Fibroblast of lung (primary cell): ENCODE results near the gene BAIAP3. TPM values are rescaled to one million over a fixed set of nuclear protein-coding genes. Genes with fewer than 3 reads are reported as not detected.

ENCODE experiments used
- DNase-seq, 2 donors: peaks; one replicate each; pipeline versions ENCODE4 v3.0.0 to v3.0.0-alpha.2; 2010; ENCODE audit warnings: low read depth in 2 of 2
- H2AFZ ChIP-seq: 2 replicates; pipeline ENCODE4 v1.5.1; 2012; ENCODE audit warnings: low read length, control low read depth, inconsistent platforms
- H3K27ac ChIP-seq: 2 replicates; pipeline ENCODE4 v1.5.1; 2011; ENCODE audit warnings: low read length, control low read depth; ENCODE audit not compliant: insufficient read depth
- H3K27me3 ChIP-seq: 2 replicates; pipeline ENCODE4 v1.5.1; 2011; ENCODE audit warnings: mild to moderate bottlenecking, low read length; ENCODE audit not compliant: control insufficient read depth, insufficient read depth
- H3K36me3 ChIP-seq: 2 replicates; pipeline ENCODE4 v1.5.1; 2011; ENCODE audit warnings: low read length; ENCODE audit not compliant: control insufficient read depth, insufficient read depth
- H3K4me1 ChIP-seq: 2 replicates; pipeline ENCODE4 v1.5.1; 2011; ENCODE audit warnings: low read length; ENCODE audit not compliant: control insufficient read depth, insufficient read depth; ENCODE audit errors: extremely low read depth
- H3K4me2 ChIP-seq: 2 replicates; pipeline ENCODE4 v1.5.1; 2011; ENCODE audit warnings: low read length, control low read depth; ENCODE audit not compliant: insufficient read depth; ENCODE audit errors: extremely low read depth
- H3K4me3 ChIP-seq, 4 experiments: fragments of 200-600 bp in 1 of 4; sonication (generic) in 1 of 4; replicated peaks in 1 of 4; 2 replicates each; pipeline ENCODE4 v1.5.1; 2011 to 2016; ENCODE audit warnings: low read length in 4 of 4, low read depth in 3 of 4, mild to moderate bottlenecking in 3 of 4, control low read depth in 2 of 4, inconsistent platforms in 1 of 4, mixed read lengths in 1 of 4; ENCODE audit not compliant: insufficient read depth in 1 of 4; ENCODE audit errors: control extremely low read depth in 1 of 4
- H3K79me2 ChIP-seq: 2 replicates; pipeline ENCODE4 v1.5.1; 2012; ENCODE audit warnings: mild to moderate bottlenecking, low read length, inconsistent platforms; ENCODE audit not compliant: control insufficient read depth, insufficient read depth
- H3K9ac ChIP-seq: 2 replicates; pipeline ENCODE4 v1.5.1; 2011; ENCODE audit warnings: mild to moderate bottlenecking, low read length, control low read depth; ENCODE audit not compliant: insufficient read depth
- H3K9me3 ChIP-seq: 2 replicates; pipeline ENCODE4 v1.5.1; 2012; ENCODE audit warnings: low read depth, low read length; ENCODE audit not compliant: control insufficient read depth, insufficient read depth
- H4K20me1 ChIP-seq: 2 replicates; pipeline ENCODE4 v1.5.1; 2011; ENCODE audit warnings: low read length; ENCODE audit not compliant: control insufficient read depth, insufficient read depth; ENCODE audit errors: extremely low read depth
- EZH2 ChIP-seq: IDR thresholded peaks from 2 replicates; pipeline ENCODE4 v1.5.1; 2012; ENCODE audit warnings: low read length, control low read depth, mild to moderate bottlenecking; ENCODE audit errors: missing control alignments
- polyA plus RNA-seq, 2 donors: library from polyadenylated mRNA; depleted of rRNA in 1 of 2; stranded (reverse) in 1 of 2; unstranded in 1 of 2; fragments of >200 nt; gene quantifications; 2 replicates each; pipeline ENCODE4 v1.2.1, GENCODE V29; 2011 to 2012; ENCODE audit warnings: missing spikeins in 1 of 2
- total RNA-seq: library from RNA; depleted of rRNA; stranded (reverse); fragments of >200 nt; gene quantifications from 2 replicates; pipeline ENCODE4 v1.2.1, GENCODE V29; 2014
- TF ChIP-seq, protein P1 (sequence below), 2 donors: IDR thresholded peaks in 1 of 2; conservative IDR thresholded peaks in 1 of 2; 1 replicate in 1 of 2; 2 replicates in 1 of 2; pipeline ENCODE4 v1.5.1; 2011 to 2012; ENCODE audit warnings: low read length in 2 of 2, control low read depth in 1 of 2, inconsistent platforms in 1 of 2, low read depth in 1 of 2, mild to moderate bottlenecking in 1 of 2

Gene BAIAP3
- total and polyA plus RNA-seq, 2 donors (not counting 1 experiment from before 2014, with no cell fraction given), result 0.22 to 0.83 TPM

DNA sequence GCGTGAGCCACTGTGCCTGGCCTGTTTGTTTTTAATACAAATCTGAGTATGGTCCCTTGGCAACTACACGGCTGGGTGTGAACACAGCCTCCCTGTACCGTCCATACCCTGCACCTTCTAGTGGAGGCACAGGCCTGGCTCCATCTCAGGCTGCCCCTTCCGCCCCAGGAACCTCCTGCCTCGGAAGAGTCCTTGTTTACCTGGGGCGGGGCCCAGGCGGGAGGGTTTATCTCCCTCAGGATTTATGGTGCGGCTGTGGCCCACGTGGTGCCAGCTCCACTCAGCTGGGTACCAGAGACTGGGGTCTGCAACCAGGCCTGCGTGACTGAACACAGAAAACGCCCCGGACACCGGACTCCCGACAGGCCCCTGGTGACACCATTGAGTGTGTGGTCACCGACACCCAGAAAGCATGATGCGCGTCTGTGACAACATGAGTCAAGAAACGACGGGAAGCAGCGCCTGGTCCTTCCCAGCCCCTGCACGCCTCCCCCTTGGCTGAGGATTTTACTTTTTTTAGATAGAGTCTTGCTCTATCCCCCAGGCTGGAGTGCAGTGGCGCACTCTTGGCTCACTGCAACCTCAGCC, 62.1 kb downstream of the BAIAP3 start:
- Histone ChIP-seq H3K4me2 (no peak overlapping the region), H3K36me3 (peaks cover 3% of the 10 kb centered on the region), H3K79me2 (no peaks in the 10 kb centered on the region), H2AFZ (no peak overlapping the region), H3K27ac (no peak overlapping the region), H3K9ac (no peak overlapping the region), H4K20me1 (no peaks in the 10 kb centered on the region), H3K27me3 (no peaks in the 10 kb centered on the region), H3K4me1 (no peaks in the 10 kb centered on the region), H3K9me3 (no peaks in the 10 kb centered on the region), H3K4me3 (no peak overlapping the region)
- TF ChIP-seq EZH2, result no peak
- TF ChIP-seq, protein P1, sequence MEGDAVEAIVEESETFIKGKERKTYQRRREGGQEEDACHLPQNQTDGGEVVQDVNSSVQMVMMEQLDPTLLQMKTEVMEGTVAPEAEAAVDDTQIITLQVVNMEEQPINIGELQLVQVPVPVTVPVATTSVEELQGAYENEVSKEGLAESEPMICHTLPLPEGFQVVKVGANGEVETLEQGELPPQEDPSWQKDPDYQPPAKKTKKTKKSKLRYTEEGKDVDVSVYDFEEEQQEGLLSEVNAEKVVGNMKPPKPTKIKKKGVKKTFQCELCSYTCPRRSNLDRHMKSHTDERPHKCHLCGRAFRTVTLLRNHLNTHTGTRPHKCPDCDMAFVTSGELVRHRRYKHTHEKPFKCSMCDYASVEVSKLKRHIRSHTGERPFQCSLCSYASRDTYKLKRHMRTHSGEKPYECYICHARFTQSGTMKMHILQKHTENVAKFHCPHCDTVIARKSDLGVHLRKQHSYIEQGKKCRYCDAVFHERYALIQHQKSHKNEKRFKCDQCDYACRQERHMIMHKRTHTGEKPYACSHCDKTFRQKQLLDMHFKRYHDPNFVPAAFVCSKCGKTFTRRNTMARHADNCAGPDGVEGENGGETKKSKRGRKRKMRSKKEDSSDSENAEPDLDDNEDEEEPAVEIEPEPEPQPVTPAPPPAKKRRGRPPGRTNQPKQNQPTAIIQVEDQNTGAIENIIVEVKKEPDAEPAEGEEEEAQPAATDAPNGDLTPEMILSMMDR (conservative IDR thresholded peaks at IDR 0.05 in 1 of 2, IDR thresholded peaks at IDR 0.05 in 1 of 2; ENCODE audit: low read depth in 1 of 2, low read length in 2 of 2), result no peak
- DNase-seq, result no peak

DNA sequence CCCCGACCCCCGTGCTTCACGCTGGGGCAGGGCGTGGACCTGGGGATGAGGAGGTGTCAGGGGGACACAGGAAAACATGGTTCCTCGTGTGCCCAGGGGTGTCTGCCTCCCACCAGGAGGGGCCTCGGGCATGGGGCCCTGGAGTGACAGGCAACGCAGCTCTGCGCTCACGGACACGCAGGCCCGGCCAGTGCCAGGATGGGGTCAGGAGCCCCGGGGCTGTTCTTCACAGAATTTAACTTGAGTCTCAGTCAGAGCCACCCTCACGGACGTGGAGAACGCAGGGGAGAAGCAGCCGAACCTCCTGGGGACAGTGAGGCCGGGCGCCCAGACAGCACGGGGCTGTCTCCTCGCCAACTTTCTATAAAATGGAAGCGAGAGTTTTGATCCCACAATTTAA, 64.3 kb downstream of the BAIAP3 start:
- peaks cover 3% of the 10 kb centered on the region for H3K36me3 ChIP-seq

DNA sequence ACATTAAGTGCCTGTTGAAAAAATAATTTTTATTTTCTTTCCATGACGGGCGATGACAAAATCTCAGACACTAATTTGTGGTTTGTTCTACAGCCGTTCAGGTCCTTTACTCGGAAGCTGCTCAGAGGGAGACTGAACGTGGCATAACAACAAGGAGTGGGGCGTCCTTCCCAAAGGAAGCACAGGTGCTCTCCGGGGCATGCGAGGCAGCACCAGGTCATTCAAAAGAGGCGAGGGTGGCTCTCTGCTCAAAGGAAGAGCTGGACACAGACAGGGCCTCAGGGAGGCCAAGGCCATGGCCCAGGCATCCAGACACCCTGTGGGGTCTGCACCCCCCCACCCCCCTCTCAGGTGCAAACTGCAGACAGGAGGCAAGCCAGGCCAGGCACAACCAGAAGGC, 64.9 kb downstream of the BAIAP3 start:
- Histone ChIP-seq H3K36me3 (peaks cover 3% of the 10 kb centered on the region), H3K4me3 (no peak overlapping the region), H3K9me3 (no peaks in the 10 kb centered on the region), H3K27ac (no peak overlapping the region), H4K20me1 (no peaks in the 10 kb centered on the region), H3K4me2 (no peak overlapping the region), H3K9ac (no peak overlapping the region), H2AFZ (no peak overlapping the region), H3K27me3 (no peaks in the 10 kb centered on the region), H3K4me1 (no peaks in the 10 kb centered on the region), H3K79me2 (no peaks in the 10 kb centered on the region)
- no peak for DNase-seq
- TF ChIP-seq EZH2, result no peak
- TF ChIP-seq, protein P1 (conservative IDR thresholded peaks at IDR 0.05 in 1 of 2, IDR thresholded peaks at IDR 0.05 in 1 of 2; ENCODE audit: low read depth in 1 of 2, low read length in 2 of 2), result no peak

More for the DNA sequence above, 64.3 kb downstream of the BAIAP3 start:
- H3K79me2 ChIP-seq, result no peaks in the 10 kb centered on the region
- no peak overlapping the region for H3K4me3 ChIP-seq
- no peak overlapping the region for H2AFZ ChIP-seq
- no peak overlapping the region for H3K9ac ChIP-seq
- H4K20me1 ChIP-seq, result no peaks in the 10 kb centered on the region
- no peak overlapping the region for H3K27ac ChIP-seq
- no peak for DNase-seq
- no peak overlapping the region for H3K4me2 ChIP-seq
- no peaks in the 10 kb centered on the region for H3K4me1 ChIP-seq
- no peak for TF ChIP-seq EZH2
- TF ChIP-seq, protein P1 (conservative IDR thresholded peaks at IDR 0.05 in 1 of 2, IDR thresholded peaks at IDR 0.05 in 1 of 2; ENCODE audit: low read depth in 1 of 2, low read length in 2 of 2), result no peak
- H3K27me3 ChIP-seq, result no peaks in the 10 kb centered on the region
- H3K9me3 ChIP-seq, result no peaks in the 10 kb centered on the region

Other genes with a start within 250 kb of the BAIAP3 start
- gene C1QTNF8, start 237.4 kb upstream of the BAIAP3 start, total RNA-seq, result not detected in 2 replicates
- not detected in 2 replicates for gene C1QTNF8, start 237.4 kb upstream of the BAIAP3 start, polyA plus RNA-seq
- 0.26 and 1.2 TPM in 2 replicates for gene CACNA1H, start 180.5 kb upstream of the BAIAP3 start, total RNA-seq
- gene CACNA1H, start 180.5 kb upstream of the BAIAP3 start, polyA plus RNA-seq, result 0.05 and 10.5 TPM in 2 replicates
- not detected in 2 replicates for gene TPSG1, start 108.4 kb upstream of the BAIAP3 start, total RNA-seq
- not detected in 2 replicates for gene TPSG1, start 108.4 kb upstream of the BAIAP3 start, polyA plus RNA-seq
- not detected in 2 replicates for gene TPSB2, start 103.5 kb upstream of the BAIAP3 start, total RNA-seq
- not detected in 2 replicates for gene TPSB2, start 103.5 kb upstream of the BAIAP3 start, polyA plus RNA-seq
- gene TPSAB1, start 92.9 kb upstream of the BAIAP3 start, total RNA-seq, result not detected in 2 replicates
- gene TPSAB1, start 92.9 kb upstream of the BAIAP3 start, polyA plus RNA-seq, result not detected in 2 replicates
- not detected in 2 replicates for gene TPSD1, start 77.6 kb upstream of the BAIAP3 start, total RNA-seq
- gene TPSD1, start 77.6 kb upstream of the BAIAP3 start, polyA plus RNA-seq, result not detected in 2 replicates
- gene UBE2I, start 24.0 kb upstream of the BAIAP3 start, total RNA-seq, result 42.1 and 44.4 TPM in 2 replicates
- gene UBE2I, start 24.0 kb upstream of the BAIAP3 start, polyA plus RNA-seq, result 142 and 202 TPM in 2 replicates
- gene TSR3, start 18.2 kb downstream of the BAIAP3 start, total RNA-seq, result 74.7 and 77.6 TPM in 2 replicates
- 36.2 and 41.9 TPM in 2 replicates for gene TSR3, start 18.2 kb downstream of the BAIAP3 start, polyA plus RNA-seq
- 38.8 and 40.8 TPM in 2 replicates for gene GNPTG, start 18.3 kb downstream of the BAIAP3 start, total RNA-seq
- gene GNPTG, start 18.3 kb downstream of the BAIAP3 start, polyA plus RNA-seq, result 43.2 and 44.6 TPM in 2 replicates
- 6.3 and 6.9 TPM in 2 replicates for gene UNKL, start 81.1 kb downstream of the BAIAP3 start, total RNA-seq
- 3.6 and 4.3 TPM in 2 replicates for gene UNKL, start 81.1 kb downstream of the BAIAP3 start, polyA plus RNA-seq
- gene UQCC4, start 87.1 kb downstream of the BAIAP3 start, total RNA-seq, result 11.9 and 15.2 TPM in 2 replicates
- 13.3 and 15.7 TPM in 2 replicates for gene UQCC4, start 87.1 kb downstream of the BAIAP3 start, polyA plus RNA-seq
- gene PERCC1, start 97.4 kb downstream of the BAIAP3 start, total RNA-seq, result not detected in 2 replicates
- not detected in 2 replicates for gene PERCC1, start 97.4 kb downstream of the BAIAP3 start, polyA plus RNA-seq
- gene CCDC154, start 110.9 kb downstream of the BAIAP3 start, total RNA-seq, result 0.50 and 0.51 TPM in 2 replicates
- 0.02 and 0.08 TPM in 2 replicates for gene CCDC154, start 110.9 kb downstream of the BAIAP3 start, polyA plus RNA-seq
- 80.4 and 83.4 TPM in 2 replicates for gene CLCN7, start 141.4 kb downstream of the BAIAP3 start, total RNA-seq
- 25.0 and 25.8 TPM in 2 replicates for gene CLCN7, start 141.4 kb downstream of the BAIAP3 start, polyA plus RNA-seq
- not detected in 2 replicates for gene PTX4, start 155.3 kb downstream of the BAIAP3 start, total RNA-seq
- 0.05 TPM in 1 of 2 replicates, not detected in the other for gene PTX4, start 155.3 kb downstream of the BAIAP3 start, polyA plus RNA-seq
- gene TELO2, start 159.7 kb downstream of the BAIAP3 start, total RNA-seq, result 8.2 and 10.9 TPM in 2 replicates
- gene TELO2, start 159.7 kb downstream of the BAIAP3 start, polyA plus RNA-seq, result 6.3 and 9.4 TPM in 2 replicates
- 10.3 and 12.4 TPM in 2 replicates for gene TMEM204, start 200.0 kb downstream of the BAIAP3 start, total RNA-seq
- 9.6 and 10.9 TPM in 2 replicates for gene TMEM204, start 200.0 kb downstream of the BAIAP3 start, polyA plus RNA-seq